ENCODE data around the gene USF3. TPM values are rescaled to one million over a fixed set of nuclear protein-coding genes. Genes with fewer than 3 reads are reported as not detected.

Gene USF3
- total and polyA plus RNA-seq, 9 donors: 10.7 to 19.8 (median 15.7) TPM

- Histone ChIP-seq H3K4me1 (ENCODE audit: control insufficient read depth, insufficient read depth, low read length) (no peaks in the 10 kb centered on the region), H3K36me3 (ENCODE audit: control insufficient read depth, insufficient read depth, low read length) (peaks cover 15% of the 10 kb centered on the region), H3K9me3 (replicated peaks; ENCODE audit: control insufficient read depth, low read depth, low read length) (no peaks in the 10 kb centered on the region), H3K4me3 (ENCODE audit: low read length) (no peak overlapping the region), H3K27ac (ENCODE audit: low read length) (no peak overlapping the region), H3K27me3 (ENCODE audit: control insufficient read depth, insufficient read depth, low read length) (no peaks in the 10 kb centered on the region)
- no CpG with 5 or more reads among the region's 1 CpG for WGBS (ENCODE audit: insufficient coverage)
- DNase-seq: no peak
These were observed 18.7 kb downstream of the USF3 start for GRCh38 chr3:113677737-113678136.

GRCh38 chr3:113676261-113676660 lies 20.2 kb downstream of the USF3 start:
- Histone ChIP-seq H3K4me1 (ENCODE audit: control insufficient read depth, insufficient read depth, low read length) (no peaks in the 10 kb centered on the region), H3K36me3 (ENCODE audit: control insufficient read depth, insufficient read depth, low read length) (peaks cover 20% of the 10 kb centered on the region), H3K27ac (ENCODE audit: low read length) (no peak overlapping the region), H3K4me3 (ENCODE audit: low read length) (no peak overlapping the region), H3K27me3 (ENCODE audit: control insufficient read depth, insufficient read depth, low read length) (no peaks in the 10 kb centered on the region), H3K9me3 (replicated peaks; ENCODE audit: control insufficient read depth, low read depth, low read length) (no peaks in the 10 kb centered on the region)
- no CpG with 5 or more reads among the region's 3 CpGs for WGBS (ENCODE audit: insufficient coverage)
- no peak for DNase-seq

- Histone ChIP-seq H3K36me3 (ENCODE audit: control insufficient read depth, insufficient read depth, low read length) (peaks cover 20% of the 10 kb centered on the region), H3K4me3 (ENCODE audit: low read length) (no peak overlapping the region), H3K27ac (ENCODE audit: low read length) (no peak overlapping the region), H3K9me3 (replicated peaks; ENCODE audit: control insufficient read depth, low read depth, low read length) (no peaks in the 10 kb centered on the region), H3K4me1 (ENCODE audit: control insufficient read depth, insufficient read depth, low read length) (no peaks in the 10 kb centered on the region), H3K27me3 (ENCODE audit: control insufficient read depth, insufficient read depth, low read length) (no peaks in the 10 kb centered on the region)
- WGBS (ENCODE audit: insufficient coverage): no CpG with 5 or more reads among the region's 4 CpGs
- DNase-seq: no peak
These were observed 22.8 kb downstream of the USF3 start for GRCh38 chr3:113673593-113673992.

GRCh38 chr3:113668015-113668414 lies 28.4 kb downstream of the USF3 start:
- Histone ChIP-seq H3K9me3 (replicated peaks; ENCODE audit: control insufficient read depth, low read depth, low read length) (no peaks in the 10 kb centered on the region), H3K4me1 (ENCODE audit: control insufficient read depth, insufficient read depth, low read length) (peaks cover 4% of the 10 kb centered on the region), H3K27ac (ENCODE audit: low read length) (no peak overlapping the region), H3K4me3 (ENCODE audit: low read length) (no peak overlapping the region), H3K36me3 (ENCODE audit: control insufficient read depth, insufficient read depth, low read length) (peaks cover 11% of the 10 kb centered on the region), H3K27me3 (ENCODE audit: control insufficient read depth, insufficient read depth, low read length) (no peaks in the 10 kb centered on the region)
- WGBS (ENCODE audit: insufficient coverage): 20% methylated on average over 1 of the region's 4 CpGs
- DNase-seq: peak; percentile 56

GRCh38 chr3:113664523-113665094 lies 31.8 kb downstream of the USF3 start:
- Histone ChIP-seq H3K36me3 (ENCODE audit: control insufficient read depth, insufficient read depth, low read length) (peaks cover 27% of the 10 kb centered on the region), H3K27me3 (ENCODE audit: control insufficient read depth, insufficient read depth, low read length) (no peaks in the 10 kb centered on the region), H3K4me1 (ENCODE audit: control insufficient read depth, insufficient read depth, low read length) (peaks cover 16% of the 10 kb centered on the region), H3K4me3 (ENCODE audit: low read length) (no peak overlapping the region), H3K27ac (ENCODE audit: low read length) (no peak overlapping the region), H3K9me3 (replicated peaks; ENCODE audit: control insufficient read depth, low read depth, low read length) (no peaks in the 10 kb centered on the region)
- DNase-seq: no peak

- no peaks in the 10 kb centered on the region for H3K9me3 ChIP-seq (replicated peaks; ENCODE audit: control insufficient read depth, low read depth, low read length)
- H3K4me3 ChIP-seq (ENCODE audit: low read length): no peak overlapping the region
- no peak for DNase-seq
- peaks cover 20% of the 10 kb centered on the region for H3K4me1 ChIP-seq (ENCODE audit: control insufficient read depth, insufficient read depth, low read length)
- H3K27me3 ChIP-seq (ENCODE audit: control insufficient read depth, insufficient read depth, low read length): no peaks in the 10 kb centered on the region
- WGBS (ENCODE audit: insufficient coverage): no CpG with 5 or more reads among the region's 1 CpG
- peaks cover 32% of the 10 kb centered on the region for H3K36me3 ChIP-seq (ENCODE audit: control insufficient read depth, insufficient read depth, low read length)
- no peak overlapping the region for H3K27ac ChIP-seq (ENCODE audit: low read length)
These were observed 32.7 kb downstream of the USF3 start for GRCh38 chr3:113663761-113664160.

GRCh38 chr3:113663324-113663750 lies 33.1 kb downstream of the USF3 start:
- Histone ChIP-seq H3K27ac (ENCODE audit: low read length) (no peak overlapping the region), H3K36me3 (ENCODE audit: control insufficient read depth, insufficient read depth, low read length) (peaks cover 34% of the 10 kb centered on the region), H3K9me3 (replicated peaks; ENCODE audit: control insufficient read depth, low read depth, low read length) (no peaks in the 10 kb centered on the region), H3K27me3 (ENCODE audit: control insufficient read depth, insufficient read depth, low read length) (no peaks in the 10 kb centered on the region), H3K4me3 (ENCODE audit: low read length) (no peak overlapping the region), H3K4me1 (ENCODE audit: control insufficient read depth, insufficient read depth, low read length) (peaks cover 20% of the 10 kb centered on the region)
- no peak for DNase-seq
- WGBS (ENCODE audit: insufficient coverage): no CpG with 5 or more reads among the region's 3 CpGs

- WGBS (ENCODE audit: insufficient coverage): 71% methylated on average over 1 of the region's 1 CpG
- Histone ChIP-seq H3K9me3 (replicated peaks; ENCODE audit: control insufficient read depth, low read depth, low read length) (no peaks in the 10 kb centered on the region), H3K36me3 (ENCODE audit: control insufficient read depth, insufficient read depth, low read length) (peaks cover 37% of the 10 kb centered on the region), H3K4me3 (ENCODE audit: low read length) (no peak overlapping the region), H3K27me3 (ENCODE audit: control insufficient read depth, insufficient read depth, low read length) (no peaks in the 10 kb centered on the region), H3K27ac (ENCODE audit: low read length) (peak overlapping the region; percentile 8), H3K4me1 (ENCODE audit: control insufficient read depth, insufficient read depth, low read length) (peaks cover 17% of the 10 kb centered on the region)
- no peak for DNase-seq
These were observed 33.6 kb downstream of the USF3 start for GRCh38 chr3:113662824-113663223.

- DNase-seq: peak; percentile 69
- Histone ChIP-seq H3K4me3 (ENCODE audit: low read length) (no peak overlapping the region), H3K27ac (ENCODE audit: low read length) (peak overlapping the region; percentile 85), H3K27me3 (ENCODE audit: control insufficient read depth, insufficient read depth, low read length) (no peaks in the 10 kb centered on the region), H3K4me1 (ENCODE audit: control insufficient read depth, insufficient read depth, low read length) (peaks cover 23% of the 10 kb centered on the region), H3K9me3 (replicated peaks; ENCODE audit: control insufficient read depth, low read depth, low read length) (no peaks in the 10 kb centered on the region), H3K36me3 (ENCODE audit: control insufficient read depth, insufficient read depth, low read length) (peaks cover 45% of the 10 kb centered on the region)
- WGBS (ENCODE audit: insufficient coverage): 83% methylated on average over 2 of the region's 4 CpGs
These were observed 35.5 kb downstream of the USF3 start for GRCh38 chr3:113660896-113661295.

GRCh38 chr3:113660458-113660857 lies 36.0 kb downstream of the USF3 start:
- Histone ChIP-seq H3K36me3 (ENCODE audit: control insufficient read depth, insufficient read depth, low read length) (peaks cover 49% of the 10 kb centered on the region), H3K9me3 (replicated peaks; ENCODE audit: control insufficient read depth, low read depth, low read length) (no peaks in the 10 kb centered on the region), H3K27ac (ENCODE audit: low read length) (peak overlapping the region; percentile 85), H3K4me3 (ENCODE audit: low read length) (no peak overlapping the region), H3K4me1 (ENCODE audit: control insufficient read depth, insufficient read depth, low read length) (peaks cover 25% of the 10 kb centered on the region), H3K27me3 (ENCODE audit: control insufficient read depth, insufficient read depth, low read length) (no peaks in the 10 kb centered on the region)
- no peak for DNase-seq
- WGBS (ENCODE audit: insufficient coverage): 100% methylated on average over 1 of the region's 2 CpGs

- Histone ChIP-seq H3K4me1 (ENCODE audit: control insufficient read depth, insufficient read depth, low read length) (peaks cover 26% of the 10 kb centered on the region), H3K27me3 (ENCODE audit: control insufficient read depth, insufficient read depth, low read length) (no peaks in the 10 kb centered on the region), H3K27ac (ENCODE audit: low read length) (peak overlapping the region; percentile 85), H3K36me3 (ENCODE audit: control insufficient read depth, insufficient read depth, low read length) (peaks cover 50% of the 10 kb centered on the region), H3K4me3 (ENCODE audit: low read length) (no peak overlapping the region), H3K9me3 (replicated peaks; ENCODE audit: control insufficient read depth, low read depth, low read length) (no peaks in the 10 kb centered on the region)
- 86% methylated on average over 1 of the region's 1 CpG for WGBS (ENCODE audit: insufficient coverage)
- DNase-seq: no peak
These were observed 36.4 kb downstream of the USF3 start for GRCh38 chr3:113659996-113660395.

All from muscle of leg (tissue), 11 donors.